Measurements from ENCODE around the gene MAPK8IP2.

The MAPK8IP2 gene

GRCh38 chr22:50609599-50609998 lies 9.0 kb downstream of the MAPK8IP2 start:
- H3K27ac ChIP-seq (ENCODE audit: extremely low read depth, low read depth, low read length): no peak overlapping the region
- ChIA-PET POLR2A (no interaction called here), CTCF (interaction anchor here (0.6 to 1.4 kb wide), 2 partner anchors 33 to 173 kb away, joined by 3 read pairs; no protein-coding TSS in a partner anchor)
- peaks cover 0 to 53% of the 10 kb centered on the region in 2 experiments; a peak in 1 of 3 replicates for H3K36me3 ChIP-seq (ENCODE audit: control insufficient read depth in 2 of 2, insufficient read depth in 1 of 2, low read length in 2 of 2)
- TF ChIP-seq TCF7L2 (IDR thresholded peaks at IDR 0.05; ENCODE audit: borderline replicate concordance, low read depth, low read length) (no peak), ZNF747 (tag by site-specific recombination; IDR thresholded peaks at IDR 0.05) (no peak), ZNF777 (tag by site-specific recombination; IDR thresholded peaks at IDR 0.05; ENCODE audit: borderline replicate concordance) (no peak), TRIM28 (IDR thresholded peaks at IDR 0.05; ENCODE audit: borderline replicate concordance, low read length) (no peak), ZNF138 (tag by site-specific recombination; IDR thresholded peaks at IDR 0.05; ENCODE audit: borderline replicate concordance) (no peak), ZSCAN5A (tag by site-specific recombination; IDR thresholded peaks at IDR 0.05) (no peak), ZBTB7A (tag by site-specific recombination; IDR thresholded peaks at IDR 0.05; ENCODE audit: low read depth) (no peak), ZNF311 (tag by site-specific recombination; IDR thresholded peaks at IDR 0.05; ENCODE audit: borderline replicate concordance) (no peak), FEZF1 (tag by site-specific recombination; IDR thresholded peaks at IDR 0.05) (no peak), ATF2 (tag by site-specific recombination; IDR thresholded peaks at IDR 0.05; ENCODE audit: low read depth) (no peak), KLF10 (tag by site-specific recombination; IDR thresholded peaks at IDR 0.05) (no peak), KLF1 (tag by site-specific recombination; IDR thresholded peaks at IDR 0.05) (no peak), ZNF354C (tag by site-specific recombination; IDR thresholded peaks at IDR 0.05; ENCODE audit: borderline replicate concordance, low read depth) (no peak), ZNF548 (tag by site-specific recombination; IDR thresholded peaks at IDR 0.05) (no peak)
- TF ChIP-seq, protein P1, sequence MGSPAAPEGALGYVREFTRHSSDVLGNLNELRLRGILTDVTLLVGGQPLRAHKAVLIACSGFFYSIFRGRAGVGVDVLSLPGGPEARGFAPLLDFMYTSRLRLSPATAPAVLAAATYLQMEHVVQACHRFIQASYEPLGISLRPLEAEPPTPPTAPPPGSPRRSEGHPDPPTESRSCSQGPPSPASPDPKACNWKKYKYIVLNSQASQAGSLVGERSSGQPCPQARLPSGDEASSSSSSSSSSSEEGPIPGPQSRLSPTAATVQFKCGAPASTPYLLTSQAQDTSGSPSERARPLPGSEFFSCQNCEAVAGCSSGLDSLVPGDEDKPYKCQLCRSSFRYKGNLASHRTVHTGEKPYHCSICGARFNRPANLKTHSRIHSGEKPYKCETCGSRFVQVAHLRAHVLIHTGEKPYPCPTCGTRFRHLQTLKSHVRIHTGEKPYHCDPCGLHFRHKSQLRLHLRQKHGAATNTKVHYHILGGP (tag by site-specific recombination; IDR thresholded peaks at IDR 0.05): no peak
- TF ChIP-seq, protein P2, sequence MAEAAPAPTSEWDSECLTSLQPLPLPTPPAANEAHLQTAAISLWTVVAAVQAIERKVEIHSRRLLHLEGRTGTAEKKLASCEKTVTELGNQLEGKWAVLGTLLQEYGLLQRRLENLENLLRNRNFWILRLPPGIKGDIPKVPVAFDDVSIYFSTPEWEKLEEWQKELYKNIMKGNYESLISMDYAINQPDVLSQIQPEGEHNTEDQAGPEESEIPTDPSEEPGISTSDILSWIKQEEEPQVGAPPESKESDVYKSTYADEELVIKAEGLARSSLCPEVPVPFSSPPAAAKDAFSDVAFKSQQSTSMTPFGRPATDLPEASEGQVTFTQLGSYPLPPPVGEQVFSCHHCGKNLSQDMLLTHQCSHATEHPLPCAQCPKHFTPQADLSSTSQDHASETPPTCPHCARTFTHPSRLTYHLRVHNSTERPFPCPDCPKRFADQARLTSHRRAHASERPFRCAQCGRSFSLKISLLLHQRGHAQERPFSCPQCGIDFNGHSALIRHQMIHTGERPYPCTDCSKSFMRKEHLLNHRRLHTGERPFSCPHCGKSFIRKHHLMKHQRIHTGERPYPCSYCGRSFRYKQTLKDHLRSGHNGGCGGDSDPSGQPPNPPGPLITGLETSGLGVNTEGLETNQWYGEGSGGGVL (tag by site-specific recombination; IDR thresholded peaks at IDR 0.05): no peak
- TF ChIP-seq, protein P3, sequence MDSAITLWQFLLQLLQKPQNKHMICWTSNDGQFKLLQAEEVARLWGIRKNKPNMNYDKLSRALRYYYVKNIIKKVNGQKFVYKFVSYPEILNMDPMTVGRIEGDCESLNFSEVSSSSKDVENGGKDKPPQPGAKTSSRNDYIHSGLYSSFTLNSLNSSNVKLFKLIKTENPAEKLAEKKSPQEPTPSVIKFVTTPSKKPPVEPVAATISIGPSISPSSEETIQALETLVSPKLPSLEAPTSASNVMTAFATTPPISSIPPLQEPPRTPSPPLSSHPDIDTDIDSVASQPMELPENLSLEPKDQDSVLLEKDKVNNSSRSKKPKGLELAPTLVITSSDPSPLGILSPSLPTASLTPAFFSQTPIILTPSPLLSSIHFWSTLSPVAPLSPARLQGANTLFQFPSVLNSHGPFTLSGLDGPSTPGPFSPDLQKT (IDR thresholded peaks at IDR 0.05; ENCODE audit: borderline replicate concordance, low read depth, low read length): no peak
- TF ChIP-seq, protein P4, sequence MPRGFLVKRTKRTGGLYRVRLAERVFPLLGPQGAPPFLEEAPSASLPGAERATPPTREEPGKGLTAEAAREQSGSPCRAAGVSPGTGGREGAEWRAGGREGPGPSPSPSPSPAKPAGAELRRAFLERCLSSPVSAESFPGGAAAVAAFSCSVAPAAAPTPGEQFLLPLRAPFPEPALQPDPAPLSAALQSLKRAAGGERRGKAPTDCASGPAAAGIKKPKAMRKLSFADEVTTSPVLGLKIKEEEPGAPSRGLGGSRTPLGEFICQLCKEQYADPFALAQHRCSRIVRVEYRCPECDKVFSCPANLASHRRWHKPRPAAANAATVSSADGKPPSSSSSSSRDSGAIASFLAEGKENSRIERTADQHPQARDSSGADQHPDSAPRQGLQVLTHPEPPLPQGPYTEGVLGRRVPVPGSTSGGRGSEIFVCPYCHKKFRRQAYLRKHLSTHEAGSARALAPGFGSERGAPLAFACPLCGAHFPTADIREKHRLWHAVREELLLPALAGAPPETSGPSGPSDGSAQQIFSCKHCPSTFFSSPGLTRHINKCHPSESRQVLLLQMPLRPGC (tag by site-specific recombination; IDR thresholded peaks at IDR 0.05): no peak
- TF ChIP-seq, protein P5, sequence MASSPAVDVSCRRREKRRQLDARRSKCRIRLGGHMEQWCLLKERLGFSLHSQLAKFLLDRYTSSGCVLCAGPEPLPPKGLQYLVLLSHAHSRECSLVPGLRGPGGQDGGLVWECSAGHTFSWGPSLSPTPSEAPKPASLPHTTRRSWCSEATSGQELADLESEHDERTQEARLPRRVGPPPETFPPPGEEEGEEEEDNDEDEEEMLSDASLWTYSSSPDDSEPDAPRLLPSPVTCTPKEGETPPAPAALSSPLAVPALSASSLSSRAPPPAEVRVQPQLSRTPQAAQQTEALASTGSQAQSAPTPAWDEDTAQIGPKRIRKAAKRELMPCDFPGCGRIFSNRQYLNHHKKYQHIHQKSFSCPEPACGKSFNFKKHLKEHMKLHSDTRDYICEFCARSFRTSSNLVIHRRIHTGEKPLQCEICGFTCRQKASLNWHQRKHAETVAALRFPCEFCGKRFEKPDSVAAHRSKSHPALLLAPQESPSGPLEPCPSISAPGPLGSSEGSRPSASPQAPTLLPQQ (tag by site-specific recombination; IDR thresholded peaks at IDR 0.05): no peak
- peaks cover 4% of the 10 kb centered on the region; the same call in 1 of the 2 replicates for H3K4me1 ChIP-seq (ENCODE audit: control insufficient read depth, insufficient read depth, low read length)
- no peak overlapping the region for H3K4me3 ChIP-seq (ENCODE audit: low read depth, low read length)
- no peaks in the 10 kb centered on the region for H3K9me3 ChIP-seq (ENCODE audit: control insufficient read depth, insufficient read depth, low read depth, low read length)
